Measurements from ENCODE around the gene MYH13. TPM values are rescaled to one million over a fixed set of nuclear protein-coding genes. Genes with fewer than 3 reads are reported as not detected.

Gene MYH13
- total and polyA plus RNA-seq, 9 of the 15 experiments (the other 6 are each of a cell fraction or from before 2014, with no cell fraction given): 0.01 TPM; not detected in 8

GRCh38 chr17:10337136-10337535 is 35.7 kb downstream of the MYH13 start (continued):
- TF ChIP-seq MBD1 (CRISPR knock-in tag; IDR thresholded peaks at IDR 0.05): no peak
- TF ChIP-seq SMAD1 (IDR thresholded peaks at IDR 0.05; ENCODE audit: low read depth, low read length, partially characterized antibody): no peak
- no peak for TF ChIP-seq ESRRB (CRISPR knock-in tag; IDR thresholded peaks at IDR 0.05; ENCODE audit: borderline replicate concordance)

GRCh38 chr17:10336393-10336792 is 36.4 kb downstream of the MYH13 start:
- no peak for ATAC-seq
- ChIA-PET CTCF (ENCODE audit: low intra/inter-chr PET ratio) (no interaction called here), POLR2A (no interaction called here)
- H3K27ac ChIP-seq (ENCODE audit: extremely low read depth, low read depth, low read length): no peak overlapping the region
- intact Hi-C loops (cut with micrococcal nuclease): no loop called here
- no peak overlapping the region for H3K4me3 ChIP-seq
- H3K9me3 ChIP-seq (replicated peaks; ENCODE audit: control insufficient read depth, insufficient read depth, low read depth, low read length): no peaks in the 10 kb centered on the region
- H3K4me1 ChIP-seq (replicated peaks in 1 of 2; ENCODE audit: control insufficient read depth in 2 of 2, insufficient read depth in 2 of 2, low read length in 2 of 2): no peaks in the 10 kb centered on the region
- no peak for FAIRE-seq
- H3K9ac ChIP-seq (ENCODE audit: insufficient read depth in 1 of 2, low read depth in 2 of 2, low read length in 2 of 2): no peak overlapping the region
- BruUV-seq (replicated peaks): no TSS peak
- no peaks in the 10 kb centered on the region for H3K36me3 ChIP-seq (ENCODE audit: control insufficient read depth, insufficient read depth, low read length)
- H2AFZ ChIP-seq (ENCODE audit: low read depth, low read length): no peak overlapping the region
- no peak overlapping the region for H3K4me2 ChIP-seq (ENCODE audit: insufficient read depth, low read length)
- no peaks in the 10 kb centered on the region; a peak in 1 of 5 replicates for H3K27me3 ChIP-seq (ENCODE audit: control insufficient read depth in 2 of 2, insufficient read depth in 2 of 2, low read length in 2 of 2)
- WGBS (ENCODE audit: insufficient coverage, low coverage, missing lambda C conversion rate): 5% methylated on average over 7 of the region's 7 CpGs
- H4K20me1 ChIP-seq (replicated peaks; ENCODE audit: control insufficient read depth, insufficient read depth, low read length): no peaks in the 10 kb centered on the region
- in situ Hi-C loops (cut with MboI): no loop called here
- H3K9me1 ChIP-seq (ENCODE audit: control insufficient read depth, insufficient read depth, low read length): no peaks in the 10 kb centered on the region
- DNase-seq (ENCODE audit: extremely low read depth in 1 of 4, low spot score in 3 of 4): no peak
- no peaks in the 10 kb centered on the region for H3K79me2 ChIP-seq (ENCODE audit: control insufficient read depth, insufficient read depth, low read length)
- TF ChIP-seq, protein P1, sequence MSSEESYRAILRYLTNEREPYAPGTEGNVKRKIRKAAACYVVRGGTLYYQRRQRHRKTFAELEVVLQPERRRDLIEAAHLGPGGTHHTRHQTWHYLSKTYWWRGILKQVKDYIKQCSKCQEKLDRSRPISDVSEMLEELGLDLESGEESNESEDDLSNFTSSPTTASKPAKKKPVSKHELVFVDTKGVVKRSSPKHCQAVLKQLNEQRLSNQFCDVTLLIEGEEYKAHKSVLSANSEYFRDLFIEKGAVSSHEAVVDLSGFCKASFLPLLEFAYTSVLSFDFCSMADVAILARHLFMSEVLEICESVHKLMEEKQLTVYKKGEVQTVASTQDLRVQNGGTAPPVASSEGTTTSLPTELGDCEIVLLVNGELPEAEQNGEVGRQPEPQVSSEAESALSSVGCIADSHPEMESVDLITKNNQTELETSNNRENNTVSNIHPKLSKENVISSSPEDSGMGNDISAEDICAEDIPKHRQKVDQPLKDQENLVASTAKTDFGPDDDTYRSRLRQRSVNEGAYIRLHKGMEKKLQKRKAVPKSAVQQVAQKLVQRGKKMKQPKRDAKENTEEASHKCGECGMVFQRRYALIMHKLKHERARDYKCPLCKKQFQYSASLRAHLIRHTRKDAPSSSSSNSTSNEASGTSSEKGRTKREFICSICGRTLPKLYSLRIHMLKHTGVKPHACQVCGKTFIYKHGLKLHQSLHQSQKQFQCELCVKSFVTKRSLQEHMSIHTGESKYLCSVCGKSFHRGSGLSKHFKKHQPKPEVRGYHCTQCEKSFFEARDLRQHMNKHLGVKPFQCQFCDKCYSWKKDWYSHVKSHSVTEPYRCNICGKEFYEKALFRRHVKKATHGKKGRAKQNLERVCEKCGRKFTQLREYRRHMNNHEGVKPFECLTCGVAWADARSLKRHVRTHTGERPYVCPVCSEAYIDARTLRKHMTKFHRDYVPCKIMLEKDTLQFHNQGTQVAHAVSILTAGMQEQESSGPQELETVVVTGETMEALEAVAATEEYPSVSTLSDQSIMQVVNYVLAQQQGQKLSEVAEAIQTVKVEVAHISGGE (CRISPR knock-in tag; IDR thresholded peaks at IDR 0.05): no peak
- TF ChIP-seq BMI1 (IDR thresholded peaks at IDR 0.05; ENCODE audit: low read length) (no peak), ZNF184 (CRISPR knock-in tag; IDR thresholded peaks at IDR 0.05) (no peak), NFYB (IDR thresholded peaks at IDR 0.05; ENCODE audit: extremely low read depth, insufficient read length) (no peak), JUNB (CRISPR knock-in tag; conservative IDR thresholded peaks at IDR 0.05) (no peak), RBM34 (IDR thresholded peaks at IDR 0.05; ENCODE audit: borderline replicate concordance, insufficient read depth, low read length) (no peak), TAF1 (IDR thresholded peaks at IDR 0.05; ENCODE audit: control insufficient read depth, extremely low read depth, insufficient read depth, low read length, severe bottlenecking) (no peak), HCFC1 (IDR thresholded peaks at IDR 0.05; ENCODE audit: low read depth, low read length) (no peak), ZKSCAN1 (IDR thresholded peaks at IDR 0.05; ENCODE audit: low read depth, low read length) (no peak), RBBP5 (IDR thresholded peaks at IDR 0.05; ENCODE audit: borderline replicate concordance, insufficient read depth, low read length, poor library complexity, severe bottlenecking) (no peak)
- TF ChIP-seq, protein P2, sequence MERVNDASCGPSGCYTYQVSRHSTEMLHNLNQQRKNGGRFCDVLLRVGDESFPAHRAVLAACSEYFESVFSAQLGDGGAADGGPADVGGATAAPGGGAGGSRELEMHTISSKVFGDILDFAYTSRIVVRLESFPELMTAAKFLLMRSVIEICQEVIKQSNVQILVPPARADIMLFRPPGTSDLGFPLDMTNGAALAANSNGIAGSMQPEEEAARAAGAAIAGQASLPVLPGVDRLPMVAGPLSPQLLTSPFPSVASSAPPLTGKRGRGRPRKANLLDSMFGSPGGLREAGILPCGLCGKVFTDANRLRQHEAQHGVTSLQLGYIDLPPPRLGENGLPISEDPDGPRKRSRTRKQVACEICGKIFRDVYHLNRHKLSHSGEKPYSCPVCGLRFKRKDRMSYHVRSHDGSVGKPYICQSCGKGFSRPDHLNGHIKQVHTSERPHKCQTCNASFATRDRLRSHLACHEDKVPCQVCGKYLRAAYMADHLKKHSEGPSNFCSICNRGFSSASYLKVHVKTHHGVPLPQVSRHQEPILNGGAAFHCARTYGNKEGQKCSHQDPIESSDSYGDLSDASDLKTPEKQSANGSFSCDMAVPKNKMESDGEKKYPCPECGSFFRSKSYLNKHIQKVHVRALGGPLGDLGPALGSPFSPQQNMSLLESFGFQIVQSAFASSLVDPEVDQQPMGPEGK (CRISPR knock-in tag; IDR thresholded peaks at IDR 0.05; ENCODE audit: borderline replicate concordance): no peak
